ENCODE data around the gene SLC2A5. TPM values are rescaled to one million over a fixed set of nuclear protein-coding genes. Genes with fewer than 3 reads are reported as not detected.

The SLC2A5 gene
- total RNA-seq, 1 donor from 2014 or later = 0.98 TPM

- Histone ChIP-seq H3K27ac (no peak overlapping the region), H3K4me1 (no peaks in the 10 kb centered on the region), H3K27me3 (no peaks in the 10 kb centered on the region), H3K36me3 (no peaks in the 10 kb centered on the region), H3K4me3 (no peak overlapping the region), H3K9me3 (no peaks in the 10 kb centered on the region)
- DNase-seq (no peak), ATAC-seq (no peak)
- no peak for TF ChIP-seq CTCF (IDR thresholded peaks at IDR 0.05)
- intact Hi-C loops (cut with DNase I) = no loop called here
Observed at GRCh38 chr1:9020305-9020704, 49.1 kb downstream of the SLC2A5 start.

GRCh38 chr1:9019896-9020295 lies 49.5 kb downstream of the SLC2A5 start:
- intact Hi-C loops (cut with DNase I) = no loop called here
- no peaks in the 10 kb centered on the region for H3K9me3 ChIP-seq
- TF ChIP-seq CTCF (IDR thresholded peaks at IDR 0.05) = no peak
- DNase-seq (no peak), ATAC-seq (no peak)
- no peaks in the 10 kb centered on the region for H3K4me1 ChIP-seq
- no peaks in the 10 kb centered on the region for H3K27me3 ChIP-seq
- H3K4me3 ChIP-seq = no peak overlapping the region
- no peaks in the 10 kb centered on the region for H3K36me3 ChIP-seq
- H3K27ac ChIP-seq = no peak overlapping the region

- no peaks in the 10 kb centered on the region for H3K27me3 ChIP-seq
- no peaks in the 10 kb centered on the region for H3K4me1 ChIP-seq
- ATAC-seq = no peak
- no peaks in the 10 kb centered on the region for H3K36me3 ChIP-seq
- H3K9me3 ChIP-seq = no peaks in the 10 kb centered on the region
- TF ChIP-seq CTCF (IDR thresholded peaks at IDR 0.05) = no peak
- DNase-seq = no peak
- H3K4me3 ChIP-seq = no peak overlapping the region
- H3K27ac ChIP-seq = no peak overlapping the region
- intact Hi-C loops (cut with DNase I) = no loop called here
Observed at GRCh38 chr1:9018333-9018732, 51.1 kb downstream of the SLC2A5 start.

- DNase-seq (no peak), ATAC-seq (no peak)
- intact Hi-C loops (cut with DNase I) = no loop called here
- Histone ChIP-seq H3K27me3 (no peaks in the 10 kb centered on the region), H3K27ac (no peak overlapping the region), H3K4me3 (no peak overlapping the region), H3K36me3 (no peaks in the 10 kb centered on the region), H3K4me1 (no peaks in the 10 kb centered on the region), H3K9me3 (no peaks in the 10 kb centered on the region)
- no peak for TF ChIP-seq CTCF (IDR thresholded peaks at IDR 0.05)
Observed at GRCh38 chr1:9016455-9016854, 53.0 kb downstream of the SLC2A5 start.

GRCh38 chr1:9014475-9015375 lies 54.7 kb downstream of the SLC2A5 start:
- Histone ChIP-seq H3K4me3 (no peak overlapping the region), H3K9me3 (no peaks in the 10 kb centered on the region), H3K4me1 (no peaks in the 10 kb centered on the region), H3K27ac (no peak overlapping the region), H3K27me3 (no peaks in the 10 kb centered on the region), H3K36me3 (no peaks in the 10 kb centered on the region)
- no peak for TF ChIP-seq CTCF (IDR thresholded peaks at IDR 0.05)
- DNase-seq (no peak), ATAC-seq (no peak)
- intact Hi-C loops (cut with DNase I) = no loop called here
